ENCODE measurements around the gene GUCY1A1. TPM values are rescaled to one million over a fixed set of nuclear protein-coding genes. Genes with fewer than 3 reads are reported as not detected.

The GUCY1A1 gene
- total and polyA plus RNA-seq, 10 donors, result 2.0 to 44.9 (median 23.1) TPM

DNA sequence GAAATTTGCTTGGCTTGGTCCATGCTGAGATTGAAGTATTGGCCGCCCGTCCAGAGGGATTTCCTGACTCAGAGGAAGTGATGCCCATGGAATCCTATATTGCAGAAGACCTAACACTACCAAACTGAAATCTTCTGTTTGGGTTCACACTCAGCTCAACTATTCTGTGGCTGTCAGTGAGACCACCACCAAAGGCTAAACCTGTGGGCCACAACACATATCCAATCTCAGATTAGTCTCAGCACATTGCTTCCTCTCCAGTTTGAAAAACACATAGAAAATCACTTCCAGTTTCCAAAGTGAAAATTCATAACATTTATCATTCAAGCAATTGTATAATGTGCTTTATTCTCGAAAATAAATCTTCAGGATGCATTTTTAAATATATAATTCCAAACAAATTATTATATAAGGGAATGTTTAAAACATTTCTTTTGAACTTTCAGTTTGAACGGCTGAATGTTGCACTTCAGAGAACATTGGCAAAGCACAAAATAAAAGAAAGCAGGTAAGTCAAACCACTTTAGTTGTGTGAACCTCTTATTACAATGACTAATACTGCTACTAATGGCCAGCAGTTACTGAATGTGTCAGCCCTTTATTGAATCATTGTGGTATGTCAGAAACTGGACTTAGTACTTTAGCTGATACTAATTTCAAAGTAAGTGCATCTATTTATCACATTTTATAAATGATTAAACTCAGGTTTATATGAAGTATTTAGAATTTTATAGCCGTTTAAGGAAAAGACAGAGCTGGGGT is 37.0 kb downstream of the GUCY1A1 start:
- WGBS, 5 donors, result 74 to 93% (median 84%) methylated on average over 5 of the region's 5 CpGs
- no peaks in the 10 kb centered on the region for H3K4me1 ChIP-seq
- no peaks in the 10 kb centered on the region for H3K27me3 ChIP-seq (replicated peaks in 1 of 7)
- intact Hi-C loops (cut with DNase I; ENCODE audit: low total_unique reads), result no loop called here
- H3K9me3 ChIP-seq, result peaks cover 0 to 8% (median 6%) of the 10 kb centered on the region in 8 donors
- no peak overlapping the region for H3K27ac ChIP-seq
- no peak overlapping the region for H3K4me3 ChIP-seq
- no peak for DNase-seq
- TF ChIP-seq POLR2AphosphoS5 (IDR thresholded peaks at IDR 0.05) (no peak), POLR2A (IDR thresholded peaks at IDR 0.05) (no peak)
- TF ChIP-seq, protein P1, sequence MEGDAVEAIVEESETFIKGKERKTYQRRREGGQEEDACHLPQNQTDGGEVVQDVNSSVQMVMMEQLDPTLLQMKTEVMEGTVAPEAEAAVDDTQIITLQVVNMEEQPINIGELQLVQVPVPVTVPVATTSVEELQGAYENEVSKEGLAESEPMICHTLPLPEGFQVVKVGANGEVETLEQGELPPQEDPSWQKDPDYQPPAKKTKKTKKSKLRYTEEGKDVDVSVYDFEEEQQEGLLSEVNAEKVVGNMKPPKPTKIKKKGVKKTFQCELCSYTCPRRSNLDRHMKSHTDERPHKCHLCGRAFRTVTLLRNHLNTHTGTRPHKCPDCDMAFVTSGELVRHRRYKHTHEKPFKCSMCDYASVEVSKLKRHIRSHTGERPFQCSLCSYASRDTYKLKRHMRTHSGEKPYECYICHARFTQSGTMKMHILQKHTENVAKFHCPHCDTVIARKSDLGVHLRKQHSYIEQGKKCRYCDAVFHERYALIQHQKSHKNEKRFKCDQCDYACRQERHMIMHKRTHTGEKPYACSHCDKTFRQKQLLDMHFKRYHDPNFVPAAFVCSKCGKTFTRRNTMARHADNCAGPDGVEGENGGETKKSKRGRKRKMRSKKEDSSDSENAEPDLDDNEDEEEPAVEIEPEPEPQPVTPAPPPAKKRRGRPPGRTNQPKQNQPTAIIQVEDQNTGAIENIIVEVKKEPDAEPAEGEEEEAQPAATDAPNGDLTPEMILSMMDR (IDR thresholded peaks at IDR 0.05 in 8 of 11, conservative IDR thresholded peaks at IDR 0.05 in 3 of 11), result no peak
- H3K36me3 ChIP-seq, result no peaks in the 10 kb centered on the region

DNA sequence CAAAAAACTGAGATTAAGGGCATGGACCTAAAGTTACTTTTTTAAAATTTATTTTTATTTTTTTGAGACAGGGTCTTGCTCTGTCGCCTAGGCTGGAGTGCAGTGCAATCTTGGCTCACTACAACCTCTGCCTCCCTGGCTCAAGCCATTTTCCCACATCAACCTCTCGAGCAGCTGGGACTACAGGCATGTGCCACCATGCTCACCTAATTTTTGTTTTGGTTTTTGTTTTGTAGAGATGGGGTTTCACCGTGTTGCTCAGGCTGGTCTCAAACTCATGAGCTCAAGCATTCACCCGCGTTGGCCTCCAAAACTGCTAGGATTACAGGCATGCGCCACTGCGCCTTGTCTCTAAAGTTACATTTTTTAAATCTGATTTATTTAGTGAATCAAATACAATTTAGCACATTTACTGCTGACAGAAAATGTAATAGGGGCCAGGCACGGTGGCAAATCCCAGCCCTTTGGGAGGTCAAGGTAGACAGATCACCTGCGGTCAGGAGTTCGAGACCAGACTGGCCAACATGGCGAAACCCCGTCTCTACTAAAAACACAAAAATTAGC is 38.3 kb downstream of the GUCY1A1 start:
- Histone ChIP-seq H3K36me3 (no peaks in the 10 kb centered on the region), H3K4me1 (peaks cover 0 to 6% (median 2%) of the 10 kb centered on the region in 6 donors), H3K4me3 (no peak overlapping the region), H3K9me3 (no peaks in the 10 kb centered on the region), H3K27ac (no peak overlapping the region), H3K27me3 (replicated peaks in 1 of 7) (no peaks in the 10 kb centered on the region)
- TF ChIP-seq POLR2A (IDR thresholded peaks at IDR 0.05), result no peak
- TF ChIP-seq, protein P1 (IDR thresholded peaks at IDR 0.05 in 8 of 11, conservative IDR thresholded peaks at IDR 0.05 in 3 of 11), result no peak
- no peak for TF ChIP-seq POLR2AphosphoS5 (IDR thresholded peaks at IDR 0.05)
- 84 to 96% (median 89%) methylated on average over 12 of the region's 12 CpGs for WGBS, 5 donors
- intact Hi-C loops (cut with DNase I; ENCODE audit: low total_unique reads), result no loop called here
- no peak for DNase-seq

DNA sequence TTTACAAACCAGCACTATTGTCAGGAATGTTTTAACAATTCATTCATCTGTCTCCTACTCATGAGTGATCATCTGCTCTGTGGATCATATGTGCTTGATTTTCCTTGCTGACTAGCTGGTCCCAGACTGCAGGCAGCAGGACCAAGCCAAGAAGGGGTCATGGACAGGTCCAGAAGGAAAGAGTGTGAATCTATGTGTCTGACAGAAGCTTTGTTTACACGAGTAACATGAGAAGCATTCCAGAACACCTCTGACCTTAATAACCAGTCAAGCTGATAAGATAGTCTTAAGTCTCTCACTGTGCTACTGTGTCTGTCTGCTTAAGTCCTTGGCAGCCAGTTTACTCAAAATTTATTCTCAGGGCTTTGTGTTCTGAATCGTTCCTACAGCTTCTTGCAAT is 39.0 kb downstream of the GUCY1A1 start:
- intact Hi-C loops (cut with DNase I; ENCODE audit: low total_unique reads), result no loop called here
- Histone ChIP-seq H3K27me3 (replicated peaks in 1 of 7) (no peaks in the 10 kb centered on the region), H3K4me3 (no peak overlapping the region), H3K36me3 (no peaks in the 10 kb centered on the region), H3K27ac (no peak overlapping the region), H3K9me3 (no peaks in the 10 kb centered on the region), H3K4me1 (peaks cover 0 to 9% (median 2%) of the 10 kb centered on the region in 6 donors)
- 50 to 75% (median 59%) methylated on average over 2 of the region's 2 CpGs for WGBS, 5 donors
- no peak for DNase-seq
- TF ChIP-seq POLR2AphosphoS5 (IDR thresholded peaks at IDR 0.05) (no peak), POLR2A (IDR thresholded peaks at IDR 0.05) (no peak)
- TF ChIP-seq, protein P1 (IDR thresholded peaks at IDR 0.05 in 8 of 11, conservative IDR thresholded peaks at IDR 0.05 in 3 of 11), result no peak

GRCh38 chr4:155706147-155706546 is 39.5 kb downstream of the GUCY1A1 start:
- no peak for TF ChIP-seq POLR2AphosphoS5 (IDR thresholded peaks at IDR 0.05)
- TF ChIP-seq, protein P1 (IDR thresholded peaks at IDR 0.05 in 8 of 11, conservative IDR thresholded peaks at IDR 0.05 in 3 of 11), result no peak
- TF ChIP-seq POLR2A (IDR thresholded peaks at IDR 0.05), result no peak
- intact Hi-C loops (cut with DNase I; ENCODE audit: low total_unique reads), result no loop called here
- Histone ChIP-seq H3K27me3 (replicated peaks in 1 of 7) (no peaks in the 10 kb centered on the region), H3K9me3 (no peaks in the 10 kb centered on the region), H3K4me3 (no peak overlapping the region), H3K27ac (no peak overlapping the region), H3K4me1 (peaks cover 0 to 9% (median 2%) of the 10 kb centered on the region in 6 donors), H3K36me3 (no peaks in the 10 kb centered on the region)
- WGBS, 5 donors, result 39 to 44% (median 39%) methylated on average over 2 of the region's 2 CpGs
- no peak for DNase-seq

All from spleen (tissue), 11 donors.